ENCODE results near the gene APOBEC3A. TPM values are rescaled to one million over a fixed set of nuclear protein-coding genes. Genes with fewer than 3 reads are reported as not detected.

Gene APOBEC3A
- total RNA-seq, 1 donor = not detected

GRCh38 chr22:38953577-38954413 is 3.6 kb upstream of the APOBEC3A start:
- peaks cover 31% of the 10 kb centered on the region for H3K27me3 ChIP-seq (ENCODE audit: insufficient read depth, low read length)
- H3K4me3 ChIP-seq (ENCODE audit: insufficient read depth, low read length) = no peak overlapping the region
- no peaks in the 10 kb centered on the region for H3K9me3 ChIP-seq (ENCODE audit: low read depth, low read length)
- DNase-seq (ENCODE audit: insufficient read length, low spot score, missing footprints) = no peak
- no peaks in the 10 kb centered on the region for H3K36me3 ChIP-seq (ENCODE audit: insufficient read depth, low read length)
- H3K27ac ChIP-seq (ENCODE audit: low read depth, low read length) = no peak overlapping the region
- no peak overlapping the region for H3K4me2 ChIP-seq (ENCODE audit: insufficient read depth, low read length)
- no peaks in the 10 kb centered on the region for H3K4me1 ChIP-seq (ENCODE audit: insufficient read depth, low read length)
- TF ChIP-seq CTCF (IDR thresholded peaks at IDR 0.05; ENCODE audit: extremely low read depth, low read depth, low read length) = no peak
- H3K79me2 ChIP-seq (ENCODE audit: insufficient read depth, low read length) = no peaks in the 10 kb centered on the region
- no peaks in the 10 kb centered on the region for H4K20me1 ChIP-seq (ENCODE audit: insufficient read depth, low read length)
- no peak overlapping the region for H2AFZ ChIP-seq (ENCODE audit: low read length)

- H3K36me3 ChIP-seq (ENCODE audit: insufficient read depth, low read length) = no peaks in the 10 kb centered on the region
- H3K4me2 ChIP-seq (ENCODE audit: insufficient read depth, low read length) = no peak overlapping the region
- peaks cover 33% of the 10 kb centered on the region for H3K27me3 ChIP-seq (ENCODE audit: insufficient read depth, low read length)
Observed at GRCh38 chr22:38954414-38955043, 2.9 kb upstream of the APOBEC3A start.

GRCh38 chr22:38955250-38955905 is 2.0 kb upstream of the APOBEC3A start:
- peaks cover 29% of the 10 kb centered on the region for H3K27me3 ChIP-seq (ENCODE audit: insufficient read depth, low read length)
- TF ChIP-seq CTCF (IDR thresholded peaks at IDR 0.05; ENCODE audit: extremely low read depth, low read depth, low read length) = no peak
- H4K20me1 ChIP-seq (ENCODE audit: insufficient read depth, low read length) = no peaks in the 10 kb centered on the region

More at GRCh38 chr22:38954414-38955043, 2.9 kb upstream of the APOBEC3A start:
- no peaks in the 10 kb centered on the region for H4K20me1 ChIP-seq (ENCODE audit: insufficient read depth, low read length)
- H3K27ac ChIP-seq (ENCODE audit: low read depth, low read length) = no peak overlapping the region
- no peak overlapping the region for H2AFZ ChIP-seq (ENCODE audit: low read length)
- H3K4me1 ChIP-seq (ENCODE audit: insufficient read depth, low read length) = no peaks in the 10 kb centered on the region
- H3K9me3 ChIP-seq (ENCODE audit: low read depth, low read length) = no peaks in the 10 kb centered on the region
- H3K79me2 ChIP-seq (ENCODE audit: insufficient read depth, low read length) = no peaks in the 10 kb centered on the region
- TF ChIP-seq CTCF (IDR thresholded peaks at IDR 0.05; ENCODE audit: extremely low read depth, low read depth, low read length) = no peak
- no peak overlapping the region for H3K4me3 ChIP-seq (ENCODE audit: insufficient read depth, low read length)
- no peak for DNase-seq (ENCODE audit: insufficient read length, low spot score, missing footprints)

GRCh38 chr22:38955926-38956325 is 1.5 kb upstream of the APOBEC3A start:
- Histone ChIP-seq H2AFZ (ENCODE audit: low read length) (no peak overlapping the region), H3K4me1 (ENCODE audit: insufficient read depth, low read length) (no peaks in the 10 kb centered on the region), H3K4me2 (ENCODE audit: insufficient read depth, low read length) (no peak overlapping the region), H3K36me3 (ENCODE audit: insufficient read depth, low read length) (no peaks in the 10 kb centered on the region), H4K20me1 (ENCODE audit: insufficient read depth, low read length) (no peaks in the 10 kb centered on the region), H3K9me3 (ENCODE audit: low read depth, low read length) (no peaks in the 10 kb centered on the region), H3K27ac (ENCODE audit: low read depth, low read length) (no peak overlapping the region), H3K4me3 (ENCODE audit: insufficient read depth, low read length) (no peak overlapping the region), H3K79me2 (ENCODE audit: insufficient read depth, low read length) (no peaks in the 10 kb centered on the region), H3K27me3 (ENCODE audit: insufficient read depth, low read length) (peaks cover 24% of the 10 kb centered on the region)
- no peak for TF ChIP-seq CTCF (IDR thresholded peaks at IDR 0.05; ENCODE audit: extremely low read depth, low read depth, low read length)
- DNase-seq (ENCODE audit: insufficient read length, low spot score, missing footprints) = no peak

More at GRCh38 chr22:38955250-38955905, 2.0 kb upstream of the APOBEC3A start:
- no peak for DNase-seq (ENCODE audit: insufficient read length, low spot score, missing footprints)
- H2AFZ ChIP-seq (ENCODE audit: low read length) = no peak overlapping the region
- no peaks in the 10 kb centered on the region for H3K9me3 ChIP-seq (ENCODE audit: low read depth, low read length)
- no peak overlapping the region for H3K27ac ChIP-seq (ENCODE audit: low read depth, low read length)
- no peak overlapping the region for H3K4me3 ChIP-seq (ENCODE audit: insufficient read depth, low read length)
- H3K79me2 ChIP-seq (ENCODE audit: insufficient read depth, low read length) = no peaks in the 10 kb centered on the region
- no peak overlapping the region for H3K4me2 ChIP-seq (ENCODE audit: insufficient read depth, low read length)
- H3K4me1 ChIP-seq (ENCODE audit: insufficient read depth, low read length) = no peaks in the 10 kb centered on the region
- H3K36me3 ChIP-seq (ENCODE audit: insufficient read depth, low read length) = no peaks in the 10 kb centered on the region

All from osteoblast (primary cell).